K562 (cell line): ENCODE results near the gene COL24A1. TPM values are rescaled to one million over a fixed set of nuclear protein-coding genes. Genes with fewer than 3 reads are reported as not detected.

Experiments
- ATAC-seq: fragments of 200-7000 bp; cut with Tn5 transposase; 3 replicates; pipeline ENCODE4 v1.9.1; 2020; ENCODE audit warnings: moderate library complexity
- BruUV-seq: library from RNA; stranded (reverse); fragments of 400-500 nt; replicated peaks from 2 replicates; lab custom pipeline; 2021; lab: Mats Ljungman, UMichigan
- CTCF ChIA-PET: fragments of 300-600 bp; formaldehyde crosslinking; extraction: SDS; loops from one replicate; lab custom pipeline; 2021; ENCODE audit warnings: low intra/inter-chr PET ratio; lab: Yijun Ruan, JAX
- POLR2A ChIA-PET: fragments of 300-600, 350-650 bp; sonication (Branson Sonifier 250); formaldehyde crosslinking; extraction: SDS; loops from one replicate; lab custom pipeline; 2021; ENCODE audit warnings: antibody characterized with exemption, inconsistent platforms; lab: Yijun Ruan, JAX
- DNase-seq, 4 experiments: peaks; one replicate each; pipeline versions ENCODE4 v3.0.0 to v3.0.0-alpha.2; 2011 to 2018; ENCODE audit warnings: low spot score in 3 of 4, mixed read lengths in 3 of 4; ENCODE audit errors: extremely low read depth in 1 of 4
- FAIRE-seq: peaks from 2 replicates; lab custom pipeline; 2011; peaks lifted over from hg19 to GRCh38; lab: Jason Lieb, UNC
- H2AFZ ChIP-seq: 2 replicates; pipeline ENCODE4 v1.6.0; 2011; ENCODE audit warnings: low read depth, low read length, control low read depth, inconsistent platforms
- H3K27ac ChIP-seq: fragments of 200-600 bp; 3 replicates; pipeline ENCODE4 v1.8.0; 2011; ENCODE audit warnings: low read depth, mild to moderate bottlenecking, control low read depth, inconsistent platforms, low read length, moderate library complexity, mixed read lengths; ENCODE audit errors: extremely low read depth
- H3K27me3 ChIP-seq, 2 experiments: fragments of 300-600 bp in 1 of 2; 2 replicates in 1 of 2; 3 replicates in 1 of 2; pipeline versions ENCODE4 v1.6.0 to v1.8.0; 2011; ENCODE audit warnings: inconsistent platforms in 2 of 2, low read length in 2 of 2, mild to moderate bottlenecking in 1 of 2, mixed read lengths in 1 of 2, moderate library complexity in 1 of 2; ENCODE audit not compliant: control insufficient read depth in 2 of 2, insufficient read depth in 2 of 2
- H3K36me3 ChIP-seq: fragments of 300-600 bp; 3 replicates; pipeline ENCODE4 v1.8.0; 2011; ENCODE audit warnings: mild to moderate bottlenecking, low read length, inconsistent platforms; ENCODE audit not compliant: control insufficient read depth, insufficient read depth
- H3K4me1 ChIP-seq, 2 experiments: fragments of 200-600 bp in 1 of 2; replicated peaks in 1 of 2; 2 replicates in 1 of 2; 3 replicates in 1 of 2; pipeline versions ENCODE4 v1.5.1 to v1.8.0; 2011; ENCODE audit warnings: inconsistent platforms in 2 of 2, low read length in 2 of 2, mild to moderate bottlenecking in 1 of 2, mixed read lengths in 1 of 2, moderate library complexity in 1 of 2; ENCODE audit not compliant: control insufficient read depth in 2 of 2, insufficient read depth in 2 of 2
- H3K4me2 ChIP-seq: 2 replicates; pipeline ENCODE4 v1.6.1; 2011; ENCODE audit warnings: low read length, control low read depth, inconsistent platforms, mixed read lengths; ENCODE audit not compliant: insufficient read depth
- H3K4me3 ChIP-seq: fragments of 200-600 bp; sonication (generic), shearing (Covaris generic); 2 replicates; pipeline ENCODE4 v1.5.1; 2016; ENCODE audit warnings: control low read depth, inconsistent platforms
- H3K79me2 ChIP-seq: fragments of 200-600 bp; 3 replicates; pipeline ENCODE4 v1.8.0; 2011; ENCODE audit warnings: low read length, inconsistent platforms; ENCODE audit not compliant: control insufficient read depth, insufficient read depth
- H3K9ac ChIP-seq, 2 experiments: 2 replicates each; pipeline versions ENCODE4 v1.6.0 to v1.6.1; 2011; ENCODE audit warnings: low read depth in 2 of 2, low read length in 2 of 2, control low read depth in 1 of 2, inconsistent platforms in 1 of 2, mild to moderate bottlenecking in 1 of 2, mixed read lengths in 1 of 2; ENCODE audit not compliant: insufficient read depth in 1 of 2
- H3K9me1 ChIP-seq: one replicate; pipeline ENCODE4 v1.6.0; 2011; ENCODE audit warnings: inconsistent platforms, mild to moderate bottlenecking, low read length, moderate library complexity; ENCODE audit not compliant: control insufficient read depth, insufficient read depth
- H3K9me3 ChIP-seq: replicated peaks from 2 replicates; pipeline ENCODE4 v1.5.1; 2011; ENCODE audit warnings: low read depth, low read length, inconsistent platforms; ENCODE audit not compliant: control insufficient read depth, insufficient read depth
- H4K20me1 ChIP-seq: replicated peaks from 2 replicates; pipeline ENCODE4 v1.6.1; 2011; ENCODE audit warnings: low read length, inconsistent platforms, mixed read lengths; ENCODE audit not compliant: control insufficient read depth, insufficient read depth
- ARID3B ChIP-seq: fragments of 250-450 bp; sonication (Bioruptor Pico); IDR thresholded peaks from 2 replicates; pipeline ENCODE4 v1.4.0; 2020; ENCODE audit warnings: borderline replicate concordance
- BCL6 ChIP-seq: fragments of 250-450 bp; sonication (Bioruptor Pico); IDR thresholded peaks from 2 replicates; pipeline ENCODE4 v1.4.0; 2020
- BRD4 ChIP-seq: fragments of 200-600 bp; sonication (generic); IDR thresholded peaks from 2 replicates; pipeline ENCODE4 v1.6.1; 2017; ENCODE audit warnings: inconsistent platforms
- CBX3 ChIP-seq, 2 experiments: IDR thresholded peaks; 1 replicate in 1 of 2; 2 replicates in 1 of 2; pipeline ENCODE4 v1.6.1; 2012; ENCODE audit warnings: inconsistent platforms in 2 of 2, low read length in 2 of 2, borderline replicate concordance in 1 of 2, control low read depth in 1 of 2
- CCNT2 ChIP-seq: IDR thresholded peaks from 2 replicates; pipeline ENCODE4 v1.6.1; 2011; ENCODE audit warnings: borderline replicate concordance, low read depth, mild to moderate bottlenecking, moderate library complexity, mixed read lengths, low read length; ENCODE audit not compliant: insufficient read length; ENCODE audit errors: extremely low read depth
- KDM4B ChIP-seq, 2 experiments: fragments of 450-650 bp in 1 of 2; sonication (generic) in 1 of 2; IDR thresholded peaks; 2 replicates each; pipeline ENCODE4 v1.6.1; 2016 to 2017; ENCODE audit warnings: borderline replicate concordance in 2 of 2, antibody characterized with exemption in 1 of 2, low read depth in 1 of 2, mild to moderate bottlenecking in 1 of 2
- NFIC ChIP-seq: fragments of 450-650 bp; IDR thresholded peaks from 2 replicates; pipeline ENCODE4 v1.6.1; 2017; ENCODE audit warnings: mild to moderate bottlenecking, inconsistent platforms
- NFIX ChIP-seq: fragments of 250-450 bp; sonication (Bioruptor Pico); IDR thresholded peaks from 2 replicates; pipeline ENCODE4 v1.4.0; 2020; ENCODE audit warnings: low read depth, mild to moderate bottlenecking, moderate library complexity
- NR2C2 ChIP-seq, 2 experiments: fragments of 200-800 bp in 1 of 2; sonication (Bioruptor generic) in 1 of 2; sonication (generic) in 1 of 2; formaldehyde crosslinking in 1 of 2; IDR thresholded peaks; 2 replicates each; pipeline versions ENCODE4 v1.6.1 to v1.8.0; 2016 to 2022; ENCODE audit warnings: mild to moderate bottlenecking in 1 of 2, missing compliant biosample characterization in 1 of 2, missing genetic modification characterization in 1 of 2, missing genetic modification reagents in 1 of 2
- PHB2 ChIP-seq: fragments of 450-650 bp; IDR thresholded peaks from 2 replicates; pipeline ENCODE4 v1.6.1; 2017; ENCODE audit warnings: low read depth
- THRA ChIP-seq: fragments of 450-650 bp; IDR thresholded peaks from 2 replicates; pipeline ENCODE4 v1.6.1; 2017; ENCODE audit warnings: mild to moderate bottlenecking, moderate library complexity
- ZNF277 ChIP-seq: fragments of 250-450 bp; sonication (Bioruptor Pico); IDR thresholded peaks from 2 replicates; pipeline ENCODE4 v1.8.0; 2022; ENCODE audit warnings: inconsistent platforms, mild to moderate bottlenecking, moderate library complexity, borderline replicate concordance
- ZNF280B ChIP-seq: fragments of 250-450 bp; sonication (Bioruptor Pico); IDR thresholded peaks from 2 replicates; pipeline ENCODE4 v1.5.1; 2021; ENCODE audit warnings: mild to moderate bottlenecking
- ZNF449 ChIP-seq: fragments of 250-450 bp; sonication (Bioruptor Pico); IDR thresholded peaks from 2 replicates; pipeline ENCODE4 v1.8.0; 2022; ENCODE audit warnings: moderate library complexity, mild to moderate bottlenecking, inconsistent platforms
- ZNF589 ChIP-seq: fragments of 200-800 bp; sonication (Bioruptor generic); IDR thresholded peaks from 2 replicates; pipeline ENCODE4 v1.6.1; 2016; ENCODE audit warnings: low read depth, missing genetic modification characterization, missing compliant biosample characterization
- WGBS: fragments of 100-300 bp; shearing (Covaris generic); methylation state at CpG from one replicate; pipeline ENCODE4 v1.1.6; 2016; ENCODE audit warnings: low coverage, mixed read lengths; ENCODE audit not compliant: insufficient coverage; ENCODE audit errors: missing lambda C conversion rate; 5-methylcytosine and 5-hydroxymethylcytosine counted together
- in situ Hi-C: fragments of 300-500 bp; cut with MboI; formaldehyde crosslinking; loops from 4 replicates; pipeline ENCODE4 v1.15.0; 2018; ENCODE audit warnings: inconsistent platforms, mixed read lengths
- intact Hi-C: fragments of 100-400 bp; cut with micrococcal nuclease; formaldehyde crosslinking; loops from 2 replicates; pipeline ENCODE4 v1.14.2; 2022
- polyA plus RNA-seq, 8 experiments: library from polyadenylated mRNA; depleted of rRNA in 4 of 8; stranded (reverse) in 5 of 8; unstranded in 3 of 8; fragments of >200 nt; fragmentation: Nextera tagmentation in 2 of 8; fragmentation: Illumina TruSeq in 1 of 8; extraction: Ambion mirVana in 2 of 8; extraction: Trizol in 1 of 8; gene quantifications; 2 replicates each; pipeline versions ENCODE4 v1.2.1 to v1.2.3, GENCODE V29; 2011 to 2014; ENCODE audit warnings: inconsistent platforms in 1 of 8, missing spikeins in 1 of 8
- total RNA-seq, 7 experiments: library from RNA; depleted of rRNA in 6 of 7; stranded (reverse); fragments of >200 nt in 6 of 7; fragmentation: Illumina TruSeq in 2 of 7; extraction: Trizol in 2 of 7; gene quantifications; 2 replicates each; pipeline versions ENCODE4 v1.2.1 to v1.2.3, GENCODE V29; 2011 to 2021; ENCODE audit warnings: low replicate concordance in 1 of 7

COL24A1 gene
- total and polyA plus RNA-seq, 9 of the 15 experiments (the other 6 are each of a cell fraction or from before 2014, with no cell fraction given) = 0.01 to 0.06 (median 0.03) TPM; not detected in 2

- H3K9me1 ChIP-seq = no peaks in the 10 kb centered on the region
- CTCF ChIA-PET = no interaction called here
- WGBS = 7% methylated on average over 2 of the region's 2 CpGs
- intact Hi-C loops (no loop called here), in situ Hi-C loops (no loop called here)
- H3K27ac ChIP-seq = no peak overlapping the region
- no TSS peak for BruUV-seq
- H3K4me2 ChIP-seq = no peak overlapping the region
- H3K36me3 ChIP-seq = no peaks in the 10 kb centered on the region
- no peak overlapping the region for H2AFZ ChIP-seq
- H3K9me3 ChIP-seq = no peaks in the 10 kb centered on the region
- H4K20me1 ChIP-seq = no peaks in the 10 kb centered on the region
- H3K79me2 ChIP-seq = no peaks in the 10 kb centered on the region
- no peak overlapping the region for H3K9ac ChIP-seq
- ATAC-seq (no peak), FAIRE-seq (no peak), DNase-seq (no peak)
- H3K4me3 ChIP-seq = no peak overlapping the region
- no peaks in the 10 kb centered on the region for H3K4me1 ChIP-seq
- no peaks in the 10 kb centered on the region for H3K27me3 ChIP-seq
- POLR2A ChIA-PET = no interaction called here
- no peak for TF ChIP-seq ZNF277
- no peak for TF ChIP-seq BCL6 (CRISPR knock-in tag)
- no peak for TF ChIP-seq ZNF280B (CRISPR knock-in tag)
- no peak for TF ChIP-seq PHB2
- TF ChIP-seq NFIX = no peak
- no peak for TF ChIP-seq CBX3 (IDR thresholded peaks at IDR 0.05; ENCODE audit: borderline replicate concordance in 1 of 2, low read length in 2 of 2)
- TF ChIP-seq BRD4 = no peak
- no peak for TF ChIP-seq ARID3B (CRISPR knock-in tag)
- no peak for TF ChIP-seq ZNF589 (CRISPR knock-in tag)
- TF ChIP-seq KDM4B (IDR thresholded peaks at IDR 0.05; ENCODE audit: borderline replicate concordance in 2 of 2, low read depth in 1 of 2) = no peak
- TF ChIP-seq CCNT2 = no peak
- TF ChIP-seq THRA = no peak
- TF ChIP-seq NFIC = no peak
- TF ChIP-seq NR2C2 (CRISPR knock-in tag; IDR thresholded peaks at IDR 0.05) = no peak
- TF ChIP-seq NR2C2 (tag; IDR thresholded peaks at IDR 0.05) = no peak
- TF ChIP-seq ZNF449 (CRISPR knock-in tag) = no peak
Observed at GRCh38 chr1:86114236-86114635, 42.3 kb downstream of the COL24A1 start.
